ENCODE data around the gene RMRP. TPM values are rescaled to one million over a fixed set of nuclear protein-coding genes. Genes with fewer than 3 reads are reported as not detected.

The RMRP gene
- total RNA-seq, 1 donor from 2014 or later: 18,328 TPM

- Mint-ChIP-seq H3K27ac (peak overlapping the region; percentile 33), H3K4me3 (no peak overlapping the region), H3K9me3 (no peaks in the 10 kb centered on the region), H3K36me3 (peaks cover 8% of the 10 kb centered on the region), H3K27me3 (no peaks in the 10 kb centered on the region), H3K4me1 (ENCODE audit: unreplicated experiment) (peaks cover 4% of the 10 kb centered on the region)
- TF ChIP-seq CTCF (conservative IDR thresholded peaks at IDR 0.05): peak; percentile 93
- no peak for DNase-seq (ENCODE audit: extremely low spot score, unreplicated experiment)
Measured at GRCh38 chr9:35696520-35697215, 38.8 kb upstream of the RMRP start.

GRCh38 chr9:35695943-35696401 is 38.2 kb upstream of the RMRP start:
- TF ChIP-seq CTCF (conservative IDR thresholded peaks at IDR 0.05): no peak
- Mint-ChIP-seq H3K4me1 (ENCODE audit: unreplicated experiment) (peaks cover 10% of the 10 kb centered on the region), H3K4me3 (no peak overlapping the region), H3K27me3 (no peaks in the 10 kb centered on the region), H3K27ac (no peak overlapping the region), H3K36me3 (peaks cover 8% of the 10 kb centered on the region), H3K9me3 (no peaks in the 10 kb centered on the region)
- DNase-seq (ENCODE audit: extremely low spot score, unreplicated experiment): no peak

- DNase-seq (ENCODE audit: extremely low spot score, unreplicated experiment): no peak
- H3K4me3 Mint-ChIP-seq: peak overlapping the region; percentile 91
- H3K9me3 Mint-ChIP-seq: no peaks in the 10 kb centered on the region
- H3K36me3 Mint-ChIP-seq: peaks cover 14% of the 10 kb centered on the region
- no peak for TF ChIP-seq CTCF (conservative IDR thresholded peaks at IDR 0.05)
- H3K4me1 Mint-ChIP-seq (ENCODE audit: unreplicated experiment): peaks cover 31% of the 10 kb centered on the region
- H3K27ac Mint-ChIP-seq: peak overlapping the region; percentile 66
- no peaks in the 10 kb centered on the region for H3K27me3 Mint-ChIP-seq
Measured at GRCh38 chr9:35691757-35692301, 34.0 kb upstream of the RMRP start.

GRCh38 chr9:35691334-35691650 is 33.5 kb upstream of the RMRP start:
- peak overlapping the region; percentile 91 for H3K4me3 Mint-ChIP-seq
- H3K27me3 Mint-ChIP-seq: no peaks in the 10 kb centered on the region
- H3K4me1 Mint-ChIP-seq (ENCODE audit: unreplicated experiment): peaks cover 34% of the 10 kb centered on the region
- peak overlapping the region; percentile 66 for H3K27ac Mint-ChIP-seq
- no peaks in the 10 kb centered on the region for H3K9me3 Mint-ChIP-seq
- TF ChIP-seq CTCF (conservative IDR thresholded peaks at IDR 0.05): no peak
- no peak for DNase-seq (ENCODE audit: extremely low spot score, unreplicated experiment)
- H3K36me3 Mint-ChIP-seq: peaks cover 9% of the 10 kb centered on the region

GRCh38 chr9:35690614-35691333 is 33.0 kb upstream of the RMRP start:
- DNase-seq (ENCODE audit: extremely low spot score, unreplicated experiment): no peak
- H3K36me3 Mint-ChIP-seq: peaks cover 10% of the 10 kb centered on the region
- H3K4me1 Mint-ChIP-seq (ENCODE audit: unreplicated experiment): peaks cover 34% of the 10 kb centered on the region
- H3K4me3 Mint-ChIP-seq: peak overlapping the region; percentile 91
- H3K9me3 Mint-ChIP-seq: no peaks in the 10 kb centered on the region
- TF ChIP-seq CTCF (conservative IDR thresholded peaks at IDR 0.05): no peak
- peak overlapping the region; percentile 66 for H3K27ac Mint-ChIP-seq
- no peaks in the 10 kb centered on the region for H3K27me3 Mint-ChIP-seq

Data from type B pancreatic cell (in vitro differentiated cells).